ENCODE data around the gene FTL. TPM values are rescaled to one million over a fixed set of nuclear protein-coding genes. Genes with fewer than 3 reads are reported as not detected.

The FTL gene
- polyA plus RNA-seq, 2 of the 4 experiments (the other 2 are of a cell fraction): 4,743 to 13,930 TPM

- POLR2A ChIA-PET: interaction anchor here (0.6 to 9.6 kb wide), 14 partner anchors 10 to 486 kb away, joined by 3 to 175 read pairs (median 7); partner anchors contain the start of genes BAX, GYS1, NUCB1 and PLEKHA4
- Histone ChIP-seq H3K4me1 (peaks cover 54% of the 10 kb centered on the region), H3K4me2 (peak overlapping the region; percentile 95), H3K9me3 (no peaks in the 10 kb centered on the region), H3K27ac (peak overlapping the region; percentile 92 to 96), H3K4me3 (peak overlapping the region; percentile 66)
- DNase-seq (ENCODE audit: low read depth in 1 of 2, low spot score in 1 of 2) (no peak), ATAC-seq (no peak), FAIRE-seq (peak; percentile 36)
- WGBS (ENCODE audit: missing lambda C conversion rate): 6% methylated on average over 10 of the region's 10 CpGs
- TF ChIP-seq CBX8 (IDR thresholded peaks at IDR 0.05) (no peak), MYC (IDR thresholded peaks at IDR 0.05; ENCODE audit: borderline replicate concordance, low read length) (no peak), PHF8 (IDR thresholded peaks at IDR 0.05; ENCODE audit: borderline replicate concordance, low read depth) (no peak), EP300 (IDR thresholded peaks at IDR 0.05) (no peak), BCL3 (IDR thresholded peaks at IDR 0.05) (peak; percentile 2; the same call in 1 of the 3 replicates), POLR2A (IDR thresholded peaks at IDR 0.05; ENCODE audit: low read length) (peak; percentile 27), NPAS2 (CRISPR knock-in tag; IDR thresholded peaks at IDR 0.05; ENCODE audit: borderline replicate concordance) (no peak), TFCP2L1 (CRISPR knock-in tag; IDR thresholded peaks at IDR 0.05) (0 out of 2 replicates have a peak, but pooled peaks have one; percentile 12), RNF2 (IDR thresholded peaks at IDR 0.05; ENCODE audit: borderline replicate concordance, low read depth) (no peak), ZC3H11A (IDR thresholded peaks at IDR 0.05) (no peak), RFX5 (IDR thresholded peaks at IDR 0.05) (no peak), SMC3 (IDR thresholded peaks at IDR 0.05) (no peak)
- TF ChIP-seq, protein P1, sequence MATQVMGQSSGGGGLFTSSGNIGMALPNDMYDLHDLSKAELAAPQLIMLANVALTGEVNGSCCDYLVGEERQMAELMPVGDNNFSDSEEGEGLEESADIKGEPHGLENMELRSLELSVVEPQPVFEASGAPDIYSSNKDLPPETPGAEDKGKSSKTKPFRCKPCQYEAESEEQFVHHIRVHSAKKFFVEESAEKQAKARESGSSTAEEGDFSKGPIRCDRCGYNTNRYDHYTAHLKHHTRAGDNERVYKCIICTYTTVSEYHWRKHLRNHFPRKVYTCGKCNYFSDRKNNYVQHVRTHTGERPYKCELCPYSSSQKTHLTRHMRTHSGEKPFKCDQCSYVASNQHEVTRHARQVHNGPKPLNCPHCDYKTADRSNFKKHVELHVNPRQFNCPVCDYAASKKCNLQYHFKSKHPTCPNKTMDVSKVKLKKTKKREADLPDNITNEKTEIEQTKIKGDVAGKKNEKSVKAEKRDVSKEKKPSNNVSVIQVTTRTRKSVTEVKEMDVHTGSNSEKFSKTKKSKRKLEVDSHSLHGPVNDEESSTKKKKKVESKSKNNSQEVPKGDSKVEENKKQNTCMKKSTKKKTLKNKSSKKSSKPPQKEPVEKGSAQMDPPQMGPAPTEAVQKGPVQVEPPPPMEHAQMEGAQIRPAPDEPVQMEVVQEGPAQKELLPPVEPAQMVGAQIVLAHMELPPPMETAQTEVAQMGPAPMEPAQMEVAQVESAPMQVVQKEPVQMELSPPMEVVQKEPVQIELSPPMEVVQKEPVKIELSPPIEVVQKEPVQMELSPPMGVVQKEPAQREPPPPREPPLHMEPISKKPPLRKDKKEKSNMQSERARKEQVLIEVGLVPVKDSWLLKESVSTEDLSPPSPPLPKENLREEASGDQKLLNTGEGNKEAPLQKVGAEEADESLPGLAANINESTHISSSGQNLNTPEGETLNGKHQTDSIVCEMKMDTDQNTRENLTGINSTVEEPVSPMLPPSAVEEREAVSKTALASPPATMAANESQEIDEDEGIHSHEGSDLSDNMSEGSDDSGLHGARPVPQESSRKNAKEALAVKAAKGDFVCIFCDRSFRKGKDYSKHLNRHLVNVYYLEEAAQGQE (IDR thresholded peaks at IDR 0.05): 0 out of 2 replicates have a peak, but pooled peaks have one; percentile 5
- TF ChIP-seq, protein P2, sequence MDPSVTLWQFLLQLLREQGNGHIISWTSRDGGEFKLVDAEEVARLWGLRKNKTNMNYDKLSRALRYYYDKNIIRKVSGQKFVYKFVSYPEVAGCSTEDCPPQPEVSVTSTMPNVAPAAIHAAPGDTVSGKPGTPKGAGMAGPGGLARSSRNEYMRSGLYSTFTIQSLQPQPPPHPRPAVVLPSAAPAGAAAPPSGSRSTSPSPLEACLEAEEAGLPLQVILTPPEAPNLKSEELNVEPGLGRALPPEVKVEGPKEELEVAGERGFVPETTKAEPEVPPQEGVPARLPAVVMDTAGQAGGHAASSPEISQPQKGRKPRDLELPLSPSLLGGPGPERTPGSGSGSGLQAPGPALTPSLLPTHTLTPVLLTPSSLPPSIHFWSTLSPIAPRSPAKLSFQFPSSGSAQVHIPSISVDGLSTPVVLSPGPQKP (IDR thresholded peaks at IDR 0.05; ENCODE audit: low read depth, low read length): no peak
- CTCF ChIA-PET: interaction anchor here (0.6 to 18.4 kb wide), 13 partner anchors 10 to 694 kb away, joined by 3 to 332 read pairs (median 7); partner anchors contain the start of genes BCAT2, GYS1, NUCB1 and RUVBL2
These were observed 1.6 kb downstream of the FTL start for GRCh38 chr19:48966541-48967345.

DNA sequence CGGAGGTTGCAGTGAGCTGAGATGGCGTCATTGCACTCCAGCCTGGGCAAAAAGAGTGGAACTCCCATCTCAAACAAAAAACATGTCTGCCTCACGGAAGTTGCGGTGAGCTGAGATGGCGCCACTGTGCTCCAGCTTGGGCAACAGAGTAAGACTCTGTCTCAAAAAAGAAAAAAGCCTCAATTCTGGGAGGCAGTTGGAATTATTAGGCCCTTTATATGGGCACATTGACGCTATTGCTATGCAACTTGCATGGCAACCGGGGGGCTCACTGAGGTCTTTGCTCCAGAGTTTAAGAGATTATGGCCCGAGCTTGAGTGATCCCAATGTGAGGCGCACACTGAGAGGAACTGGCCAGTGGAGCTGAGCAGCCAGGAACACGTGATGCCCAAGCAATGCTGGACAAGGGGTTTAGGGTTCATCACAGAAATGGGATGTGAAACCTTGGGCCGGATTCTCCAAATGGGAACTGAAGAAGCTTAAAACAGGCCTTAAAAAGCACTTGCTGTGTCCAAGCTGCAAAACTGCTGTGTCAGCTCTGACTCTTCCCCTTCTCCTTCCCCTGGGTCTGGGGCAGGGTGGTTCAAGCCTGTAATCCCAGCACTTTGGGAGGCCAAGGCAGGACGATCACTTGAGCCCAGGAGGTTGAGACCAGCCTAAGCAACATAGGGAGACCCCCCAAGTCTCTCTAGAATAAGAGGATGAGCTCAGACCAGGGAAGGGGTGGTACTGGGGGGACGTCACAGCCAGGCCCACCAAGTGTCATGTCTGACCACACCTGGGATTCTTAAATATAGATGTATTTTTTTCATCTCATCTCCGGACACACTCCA lies 2.5 kb downstream of the FTL start:
- WGBS (ENCODE audit: missing lambda C conversion rate): 11% methylated on average over 14 of the region's 14 CpGs
- Histone ChIP-seq H3K4me3 (peak overlapping the region; percentile 66), H3K4me1 (peaks cover 46% of the 10 kb centered on the region), H3K9me3 (no peaks in the 10 kb centered on the region), H3K27ac (peak overlapping the region; percentile 92 to 96), H3K4me2 (peak overlapping the region; percentile 95)
- CTCF ChIA-PET: interaction anchor here (0.7 to 18.4 kb wide), 14 partner anchors 9 to 185 kb away, joined by 3 to 332 read pairs (median 5); partner anchors contain the start of genes BCAT2, GYS1, HSD17B14 and NUCB1
- ATAC-seq: peak; percentile 1 to 11; a peak in 5 of 6 replicates
- peak; percentile 70 for FAIRE-seq
- DNase-seq (ENCODE audit: low read depth in 1 of 2, low spot score in 1 of 2): peak; percentile 60 to 92
- POLR2A ChIA-PET: interaction anchor here (0.6 to 9.6 kb wide), 12 partner anchors 9 to 485 kb away, joined by 3 to 175 read pairs (median 7); partner anchors contain the start of genes BAX, DHDH, GYS1 and NUCB1
- TF ChIP-seq KDM5A (IDR thresholded peaks at IDR 0.05): no peak
- TF ChIP-seq JUNB (IDR thresholded peaks at IDR 0.05): no peak
- TF ChIP-seq RFX5 (IDR thresholded peaks at IDR 0.05): no peak
- TF ChIP-seq KDM1A (IDR thresholded peaks at IDR 0.05; ENCODE audit: low read depth): no peak
- peak; percentile 18 for TF ChIP-seq NFE2L2 (conservative IDR thresholded peaks at IDR 0.05; ENCODE audit: low read length)
- TF ChIP-seq HOXB5 (CRISPR knock-in tag; IDR thresholded peaks at IDR 0.05): peak; percentile 38; the same call in 1 of the 2 replicates
- TF ChIP-seq NR3C1 (IDR thresholded peaks at IDR 0.05): no peak
- TF ChIP-seq, protein P1 (IDR thresholded peaks at IDR 0.05): 0 out of 2 replicates have a peak, but pooled peaks have one; percentile 26
- TF ChIP-seq HEYL (CRISPR knock-in tag; IDR thresholded peaks at IDR 0.05): peak; percentile 31
- TF ChIP-seq ZFP36 (IDR thresholded peaks at IDR 0.05; ENCODE audit: borderline replicate concordance, partially characterized antibody): no peak
- no peak for TF ChIP-seq ZC3H11A (IDR thresholded peaks at IDR 0.05)
- no peak for TF ChIP-seq RNF2 (IDR thresholded peaks at IDR 0.05; ENCODE audit: borderline replicate concordance, low read depth)
- TF ChIP-seq, protein P3, sequence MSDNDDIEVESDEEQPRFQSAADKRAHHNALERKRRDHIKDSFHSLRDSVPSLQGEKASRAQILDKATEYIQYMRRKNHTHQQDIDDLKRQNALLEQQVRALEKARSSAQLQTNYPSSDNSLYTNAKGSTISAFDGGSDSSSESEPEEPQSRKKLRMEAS (IDR thresholded peaks at IDR 0.05): peak; percentile 81
- TF ChIP-seq TFCP2L1 (CRISPR knock-in tag; IDR thresholded peaks at IDR 0.05): peak; percentile 97
